Tibial nerve (tissue), 3 donors: ENCODE results near the gene SH3TC2.

ENCODE experiments used
- POLR2A ChIP-seq, 2 donors: fragments of 450-650 bp; IDR thresholded peaks; one replicate each; pipeline ENCODE4 v1.6.1; 2017; ENCODE audit warnings: antibody characterized with exemption in 2 of 2, mild to moderate bottlenecking in 2 of 2, moderate library complexity in 2 of 2
- TF ChIP-seq, protein P1 (sequence below), 5 experiments: fragments of 200-600 bp in 3 of 5; fragments of 450-650 bp in 2 of 5; sonication (generic) in 3 of 5; IDR thresholded peaks; one replicate each; pipeline ENCODE4 v1.5.1; 2016 to 2019; ENCODE audit warnings: antibody characterized with exemption in 5 of 5, mild to moderate bottlenecking in 3 of 5, moderate library complexity in 2 of 5

DNA sequence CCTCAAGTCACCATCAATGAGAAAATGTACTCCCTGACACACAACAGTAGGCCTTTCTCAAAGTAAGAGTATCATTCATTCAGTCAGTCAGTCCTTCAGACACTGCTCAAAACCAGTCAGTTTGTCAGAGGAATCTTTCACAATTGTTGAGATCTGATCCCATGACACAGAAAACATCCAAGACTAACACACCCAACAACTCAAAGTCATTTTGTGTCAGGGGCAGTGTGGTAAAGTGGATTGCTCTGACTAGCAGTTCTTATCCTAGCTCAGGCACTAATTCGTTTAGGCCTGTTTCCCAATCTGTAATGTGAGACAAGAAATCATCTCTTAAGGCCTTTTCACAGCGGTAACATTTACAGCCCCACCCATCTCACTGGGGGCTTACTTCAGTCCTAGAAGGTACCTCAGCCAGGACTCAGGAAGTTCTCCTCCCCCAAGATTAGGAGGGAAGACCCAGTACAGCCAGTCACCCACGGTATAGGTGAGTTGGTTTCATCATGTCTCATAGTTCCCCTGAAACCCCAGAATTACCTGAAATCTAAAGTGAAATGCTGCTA is 31.9 kb downstream of the SH3TC2 start:
- TF ChIP-seq POLR2A (IDR thresholded peaks at IDR 0.05) = no peak
- TF ChIP-seq, protein P1, sequence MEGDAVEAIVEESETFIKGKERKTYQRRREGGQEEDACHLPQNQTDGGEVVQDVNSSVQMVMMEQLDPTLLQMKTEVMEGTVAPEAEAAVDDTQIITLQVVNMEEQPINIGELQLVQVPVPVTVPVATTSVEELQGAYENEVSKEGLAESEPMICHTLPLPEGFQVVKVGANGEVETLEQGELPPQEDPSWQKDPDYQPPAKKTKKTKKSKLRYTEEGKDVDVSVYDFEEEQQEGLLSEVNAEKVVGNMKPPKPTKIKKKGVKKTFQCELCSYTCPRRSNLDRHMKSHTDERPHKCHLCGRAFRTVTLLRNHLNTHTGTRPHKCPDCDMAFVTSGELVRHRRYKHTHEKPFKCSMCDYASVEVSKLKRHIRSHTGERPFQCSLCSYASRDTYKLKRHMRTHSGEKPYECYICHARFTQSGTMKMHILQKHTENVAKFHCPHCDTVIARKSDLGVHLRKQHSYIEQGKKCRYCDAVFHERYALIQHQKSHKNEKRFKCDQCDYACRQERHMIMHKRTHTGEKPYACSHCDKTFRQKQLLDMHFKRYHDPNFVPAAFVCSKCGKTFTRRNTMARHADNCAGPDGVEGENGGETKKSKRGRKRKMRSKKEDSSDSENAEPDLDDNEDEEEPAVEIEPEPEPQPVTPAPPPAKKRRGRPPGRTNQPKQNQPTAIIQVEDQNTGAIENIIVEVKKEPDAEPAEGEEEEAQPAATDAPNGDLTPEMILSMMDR (IDR thresholded peaks at IDR 0.05) = no peak
